HG03025 (cell line): ENCODE measurements around the gene VPS36.
"Not testable (repeated sequence)": the region's sequence is repeated elsewhere in the genome, so short reads cannot be mapped to it uniquely, and the experiment has no call there.

ENCODE experiments used
- ATAC-seq: cut with Tn5 transposase; IDR thresholded peaks from one replicate; pipeline ENCODE4 v1.9.1; 2021; ENCODE audit warnings: mild to moderate bottlenecking, moderate library complexity; ENCODE audit not compliant: unreplicated experiment, low FRiP score

The VPS36 gene

DNA sequence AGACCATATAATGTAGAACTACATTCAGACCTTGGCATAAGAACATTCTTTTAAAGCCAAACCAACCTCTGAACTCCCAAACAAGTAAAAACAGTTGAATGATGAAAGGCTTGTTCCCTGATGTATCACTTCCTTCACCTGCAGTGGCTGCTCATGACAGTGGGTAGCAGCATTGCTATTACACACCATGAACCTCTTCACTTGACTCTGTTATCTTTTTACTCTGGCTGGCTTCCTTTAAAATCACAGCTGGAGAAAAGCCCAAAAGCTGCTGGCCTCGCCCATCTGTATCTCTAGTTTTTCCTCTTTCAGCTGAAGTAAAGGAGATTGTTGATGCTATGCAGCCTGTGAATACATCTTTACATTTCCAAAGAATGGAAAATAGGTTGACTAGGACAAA, 67.1 kb downstream of the VPS36 start:
- ATAC-seq = no peak

DNA sequence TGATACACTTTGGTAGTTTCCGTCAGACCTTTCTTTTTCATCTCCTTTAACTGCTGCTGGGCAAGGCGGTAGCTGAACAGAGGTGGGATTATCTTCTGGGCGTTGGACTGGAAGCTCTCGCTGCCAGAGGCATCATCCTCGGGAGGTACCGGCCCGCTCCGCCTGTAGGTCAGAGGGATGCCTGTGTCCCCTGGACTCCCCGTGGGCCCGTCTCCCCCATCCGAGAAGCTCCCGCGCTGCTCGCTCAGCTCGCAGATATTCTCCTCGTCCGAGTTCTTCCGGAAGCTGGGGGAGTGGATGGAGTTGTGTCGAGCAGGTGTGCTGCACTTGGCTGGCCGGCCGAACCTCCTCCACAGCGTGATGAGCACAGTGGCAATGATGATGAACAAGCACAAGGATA, 72.1 kb downstream of the VPS36 start:
- no peak for ATAC-seq

- ATAC-seq = no peak
Observed at GRCh38 chr13:52377898-52378297, 72.5 kb downstream of the VPS36 start.

- no peak for ATAC-seq
Observed at GRCh38 chr13:52374873-52375411, 75.5 kb downstream of the VPS36 start.

GRCh38 chr13:52374389-52374788, 76.0 kb downstream of the VPS36 start:
- ATAC-seq = no peak

DNA sequence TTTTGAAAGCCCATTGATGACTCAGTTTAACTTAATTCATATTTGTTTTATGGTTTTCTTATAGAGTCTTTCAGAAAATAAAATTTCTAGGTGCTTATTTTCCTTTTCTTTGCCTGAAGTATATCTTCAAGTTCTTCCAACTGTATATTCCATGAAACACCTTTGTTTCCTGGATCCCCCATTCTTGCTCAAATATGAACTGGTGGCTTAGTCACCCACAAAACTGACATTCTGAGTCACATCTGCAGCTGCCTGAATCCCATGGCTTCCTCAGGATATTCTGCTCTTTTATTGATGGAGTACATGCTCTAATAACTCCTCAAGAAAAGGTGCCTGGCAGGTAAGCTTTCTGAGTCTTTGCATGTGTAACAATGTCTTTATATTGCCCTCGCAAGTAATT, 77.2 kb downstream of the VPS36 start:
- ATAC-seq = not testable (repeated sequence)

DNA sequence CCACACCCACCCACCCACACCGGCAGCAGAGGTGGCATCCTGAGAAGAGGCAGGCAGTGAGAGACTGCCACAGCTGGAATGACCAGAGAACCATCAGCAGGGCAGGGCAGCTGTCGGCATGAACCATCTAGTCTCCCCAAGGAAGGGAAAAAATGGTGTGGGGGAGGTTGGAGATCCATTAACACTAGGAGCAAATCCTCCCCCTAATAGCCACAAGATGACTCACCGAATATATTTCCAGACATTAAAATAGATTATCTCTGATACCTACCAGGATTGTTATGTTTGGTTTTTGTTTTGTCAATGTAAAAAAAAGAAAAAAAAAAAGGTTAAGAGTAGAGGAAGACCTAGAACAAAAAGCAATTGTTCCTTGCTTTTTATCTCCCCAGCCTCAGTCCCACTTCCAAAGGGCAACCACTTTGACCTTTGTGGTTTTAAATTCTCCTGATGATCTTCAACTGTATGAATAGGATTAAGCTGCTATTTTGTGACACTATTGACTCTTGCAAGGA, 78.6 kb downstream of the VPS36 start:
- no peak for ATAC-seq

DNA sequence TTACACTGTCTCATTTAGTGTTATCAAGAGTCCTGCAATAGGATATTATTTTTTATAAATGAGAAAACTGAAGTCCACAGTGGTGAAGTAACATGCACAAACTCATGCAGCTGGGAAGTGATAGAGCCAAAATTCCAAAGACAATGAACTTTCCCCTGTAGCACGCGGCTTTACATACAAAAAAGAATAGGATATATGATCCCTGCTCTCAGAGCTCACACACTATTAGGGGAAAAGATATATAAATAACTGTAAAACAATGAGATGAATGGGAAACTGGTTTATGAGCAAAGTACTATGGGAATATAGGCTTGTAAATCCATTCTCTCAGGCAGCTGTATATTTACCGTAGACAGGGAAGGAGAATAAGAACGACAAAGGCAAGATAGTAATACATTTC, 84.1 kb downstream of the VPS36 start:
- ATAC-seq = no peak
